GM12875 (cell line): ENCODE data around the gene PNP.
A peak's percentile ranks its signal among the peaks of the same experiment; 100 is the strongest.
"Not testable (repeated sequence)": the region's sequence is repeated elsewhere in the genome, so short reads cannot be mapped to it uniquely, and the experiment has no call there.

Experiments
- H3K4me3 ChIP-seq: one replicate; pipeline ENCODE4 v1.5.1; 2011; ENCODE audit warnings: low read depth, low read length, control low read depth
- CTCF ChIP-seq: IDR thresholded peaks from 2 replicates; pipeline ENCODE4 v1.5.1; 2011; ENCODE audit warnings: low read depth, mild to moderate bottlenecking, control low read depth, inconsistent platforms, low read length, moderate library complexity, borderline replicate concordance; ENCODE audit not compliant: insufficient read depth

PNP gene

GRCh38 chr14:20440465-20440864 is 28.7 kb upstream of the PNP start:
- H3K4me3 ChIP-seq, result no peak overlapping the region
- no peak for TF ChIP-seq CTCF

- H3K4me3 ChIP-seq, result no peak overlapping the region
- TF ChIP-seq CTCF, result no peak
Observed at GRCh38 chr14:20440882-20441281, 28.3 kb upstream of the PNP start.

- H3K4me3 ChIP-seq, result no peak overlapping the region
- no peak for TF ChIP-seq CTCF
Observed at GRCh38 chr14:20441461-20441860, 27.7 kb upstream of the PNP start.

- not testable (repeated sequence) for H3K4me3 ChIP-seq
Observed at GRCh38 chr14:20443650-20444049, 25.6 kb upstream of the PNP start.

- no peak for TF ChIP-seq CTCF
- no peak overlapping the region for H3K4me3 ChIP-seq
Observed at GRCh38 chr14:20446889-20447288, 22.3 kb upstream of the PNP start.

GRCh38 chr14:20452831-20453230 is 16.4 kb upstream of the PNP start:
- not testable (repeated sequence) for H3K4me3 ChIP-seq

GRCh38 chr14:20454516-20455354 is 14.5 kb upstream of the PNP start, which contains the start of the genes APEX1 and OSGEP:
Gene APEX1 (plus strand): TSS chr14:20455226. CDS start chr14:20455646, 420 bp downstream.
Gene OSGEP (minus strand): TSS chr14:20454812. CDS start chr14:20454683, 129 bp downstream.
- H3K4me3 ChIP-seq, result peak within 1 kb of the TSS; percentile 74
- no peak for TF ChIP-seq CTCF
